A549 treated with AZD2906 at 1 μM for 4 hours (cell line): Measurements from ENCODE around the gene PCK1. TPM values are rescaled to one million over a fixed set of nuclear protein-coding genes. Genes with fewer than 3 reads are reported as not detected.

Experiments used
- total RNA-seq: library from RNA; stranded (reverse); fragments of 200-300 nt; extraction: Qiagen RNA extraction; gene quantifications from 5 replicates; pipeline ENCODE4 v1.2.3, GENCODE V29; 2022

PCK1 gene
- total RNA-seq, result 0.03 to 0.23 TPM (median 0.16 TPM) in 5 replicates

DNA sequence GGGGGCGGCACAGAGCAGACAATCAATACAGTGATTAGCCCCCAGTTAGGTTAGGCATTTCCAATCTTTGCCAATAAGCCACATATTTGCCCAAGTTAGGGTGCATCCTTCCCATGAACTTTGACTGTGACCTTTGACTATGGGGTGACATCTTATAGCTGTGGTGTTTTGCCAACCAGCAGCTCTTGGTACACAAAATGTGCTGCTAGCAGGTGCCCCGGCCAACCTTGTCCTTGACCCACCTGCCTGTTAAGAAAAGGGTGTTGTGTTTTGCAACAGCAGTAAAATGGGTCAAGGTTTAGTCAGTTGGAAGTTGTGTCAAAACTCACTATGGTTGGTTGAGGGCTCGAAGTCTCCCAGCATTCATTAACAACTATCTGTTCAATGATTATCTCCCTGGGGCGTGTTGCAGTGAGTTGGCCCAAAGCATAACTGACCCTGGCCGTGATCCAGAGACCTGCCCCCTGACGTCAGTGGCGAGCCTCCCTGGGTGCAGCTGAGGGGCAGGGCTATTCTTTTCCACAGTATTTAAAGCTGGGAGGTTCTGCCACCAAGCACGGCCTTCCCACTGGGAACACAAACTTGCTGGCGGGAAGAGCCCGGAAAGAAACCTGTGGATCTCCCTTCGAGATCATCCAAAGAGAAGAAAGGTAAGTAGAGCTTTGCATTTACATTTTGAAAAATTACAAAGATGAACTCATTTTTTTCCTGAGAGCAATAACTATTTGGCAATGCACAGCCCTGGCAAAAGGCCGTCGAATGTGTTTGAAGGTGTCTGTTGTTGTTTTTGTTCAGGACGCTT lies at the start of gene PCK1:
TSS of gene PCK1 (plus strand) at position 557 of the 802 bp plus-strand sequence. CDS start 302 bp downstream, outside the sequence.

GRCh38 chr20:57524511-57525176 lies 36.3 kb upstream of the PCK1 start, which contains the start of gene CTCFL:
TSS of gene CTCFL (minus strand) at chr20:57525140. CDS start at chr20:57524205, 935 bp downstream.

Other genes starting within 250 kb of the PCK1 start
- gene SPO11, start 231.3 kb upstream of the PCK1 start, total RNA-seq, result not detected in 5 replicates
- gene RAE1, start 209.9 kb upstream of the PCK1 start, total RNA-seq, result 56.3 to 70.2 TPM (median 59.0 TPM) in 5 replicates
- gene RBM38, start 169.7 kb upstream of the PCK1 start, total RNA-seq, result 24.3 to 36.9 TPM (median 34.0 TPM) in 5 replicates
- gene CTCFL, start 36.0 kb upstream of the PCK1 start, total RNA-seq, result 0.02 TPM in 2 of 5 replicates, not detected in the others
- 0.02 to 0.03 TPM in 2 of 5 replicates, not detected in the others for gene ZBP1, start 59.3 kb downstream of the PCK1 start, total RNA-seq
- 149 to 316 TPM (median 292 TPM) in 5 replicates for gene PMEPA1, start 148.9 kb downstream of the PCK1 start, total RNA-seq